Activated naive CD4-positive, alpha-beta T cell treated with anti-CD3 and anti-CD28 coated beads for 36 hours (primary cell): ENCODE data around the gene PLCD3. TPM values are rescaled to one million over a fixed set of nuclear protein-coding genes. Genes with fewer than 3 reads are reported as not detected.

Source experiments
- CTCF ChIA-PET: fragments of 350-600 bp; sonication (Branson Sonifier 250); formaldehyde crosslinking; loops from one replicate; lab custom pipeline; 2021; ENCODE audit warnings: antibody characterized with exemption; lab: Charles Lee
- DNase-seq: peaks from one replicate; pipeline ENCODE4 v3.0.0-alpha.2; 2020
- H3K27ac Mint-ChIP-seq: one replicate; pipeline ENCODE4 v1.8.0; 2021; ENCODE audit warnings: mild to moderate bottlenecking, mixed read lengths
- H3K27me3 Mint-ChIP-seq: one replicate; pipeline ENCODE4 v1.8.0; 2021; ENCODE audit warnings: low read depth, mixed read lengths
- H3K36me3 Mint-ChIP-seq: one replicate; pipeline ENCODE4 v1.8.0; 2021; ENCODE audit warnings: low read depth, mixed read lengths
- H3K4me1 Mint-ChIP-seq: one replicate; pipeline ENCODE4 v1.8.0; 2021; ENCODE audit warnings: low read depth, mixed read lengths
- H3K4me3 Mint-ChIP-seq: one replicate; pipeline ENCODE4 v1.8.0; 2021; ENCODE audit warnings: mild to moderate bottlenecking, moderate library complexity, mixed read lengths
- H3K9me3 Mint-ChIP-seq: one replicate; pipeline ENCODE4 v1.8.0; 2021; ENCODE audit warnings: mixed read lengths
- intact Hi-C: fragments of 100-400 bp; cut with micrococcal nuclease; formaldehyde crosslinking; loops from one replicate; pipeline ENCODE4 v1.15.1; 2023
- total RNA-seq, 2 experiments: library from RNA; stranded (reverse); gene quantifications; one replicate each; pipeline ENCODE4 v1.2.3, GENCODE V29; 2021

PLCD3 gene
- total RNA-seq, 2 experiments from 2014 or later = 2.4 TPM

DNA sequence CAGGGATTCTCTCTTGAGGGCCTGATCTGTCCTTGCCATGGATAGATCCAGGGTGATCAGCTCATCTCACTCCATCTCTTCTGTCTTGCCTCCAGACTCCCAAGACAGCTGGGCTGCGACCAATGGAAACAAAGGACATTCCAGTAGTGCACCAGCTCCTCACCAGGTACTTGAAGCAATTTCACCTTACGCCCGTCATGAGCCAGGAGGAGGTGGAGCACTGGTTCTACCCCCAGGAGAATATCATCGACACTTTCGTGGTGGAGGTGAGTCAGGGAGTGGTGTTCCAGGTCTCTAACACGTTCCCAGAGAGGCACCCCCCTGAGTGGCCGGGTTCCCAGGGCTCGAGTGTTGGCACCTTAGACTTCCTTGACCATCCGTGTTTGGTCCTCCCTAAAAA is 29.5 kb downstream of the PLCD3 start:
- peaks cover 33% of the 10 kb centered on the region for H3K36me3 Mint-ChIP-seq
- CTCF ChIA-PET = no interaction called here
- no peaks in the 10 kb centered on the region for H3K9me3 Mint-ChIP-seq
- no peak overlapping the region for H3K27ac Mint-ChIP-seq
- no peaks in the 10 kb centered on the region for H3K4me1 Mint-ChIP-seq
- no peak overlapping the region for H3K4me3 Mint-ChIP-seq
- intact Hi-C loops = no loop called here
- H3K27me3 Mint-ChIP-seq = no peaks in the 10 kb centered on the region
- DNase-seq = no peak

- Mint-ChIP-seq H3K36me3 (peaks cover 35% of the 10 kb centered on the region), H3K4me1 (no peaks in the 10 kb centered on the region), H3K9me3 (no peaks in the 10 kb centered on the region), H3K27me3 (no peaks in the 10 kb centered on the region), H3K4me3 (no peak overlapping the region), H3K27ac (no peak overlapping the region)
- CTCF ChIA-PET = no interaction called here
- no peak for DNase-seq
- intact Hi-C loops = no loop called here
Observed at GRCh38 chr17:45101883-45102811, 30.2 kb downstream of the PLCD3 start.

DNA sequence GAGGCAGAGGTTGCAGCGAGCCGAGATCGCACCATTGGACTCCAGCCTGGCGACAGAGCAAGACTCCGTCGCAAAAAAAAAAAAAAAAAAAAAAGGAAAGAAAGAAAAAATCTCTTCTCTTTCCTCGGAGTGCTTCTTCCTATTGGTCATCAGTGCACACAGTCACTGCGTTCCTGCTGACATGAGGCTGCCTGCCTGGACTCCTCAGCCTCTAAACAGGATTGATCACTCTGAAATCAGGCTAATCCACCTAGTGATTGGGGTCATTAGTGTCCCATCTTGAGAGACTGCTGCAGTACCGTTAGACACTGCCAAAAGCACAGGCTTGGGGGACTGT is 30.8 kb downstream of the PLCD3 start:
- no peak overlapping the region for H3K4me3 Mint-ChIP-seq
- peaks cover 35% of the 10 kb centered on the region for H3K36me3 Mint-ChIP-seq
- no peaks in the 10 kb centered on the region for H3K4me1 Mint-ChIP-seq
- H3K27me3 Mint-ChIP-seq = no peaks in the 10 kb centered on the region
- no peak overlapping the region for H3K27ac Mint-ChIP-seq
- CTCF ChIA-PET = interaction anchor here (0.6 to 1.9 kb wide), 2 partner anchors 34 to 223 kb away, joined by 4 to 8 read pairs; partner anchors contain the start of gene ACBD4
- intact Hi-C loops = no loop called here
- H3K9me3 Mint-ChIP-seq = no peaks in the 10 kb centered on the region
- DNase-seq = no peak

DNA sequence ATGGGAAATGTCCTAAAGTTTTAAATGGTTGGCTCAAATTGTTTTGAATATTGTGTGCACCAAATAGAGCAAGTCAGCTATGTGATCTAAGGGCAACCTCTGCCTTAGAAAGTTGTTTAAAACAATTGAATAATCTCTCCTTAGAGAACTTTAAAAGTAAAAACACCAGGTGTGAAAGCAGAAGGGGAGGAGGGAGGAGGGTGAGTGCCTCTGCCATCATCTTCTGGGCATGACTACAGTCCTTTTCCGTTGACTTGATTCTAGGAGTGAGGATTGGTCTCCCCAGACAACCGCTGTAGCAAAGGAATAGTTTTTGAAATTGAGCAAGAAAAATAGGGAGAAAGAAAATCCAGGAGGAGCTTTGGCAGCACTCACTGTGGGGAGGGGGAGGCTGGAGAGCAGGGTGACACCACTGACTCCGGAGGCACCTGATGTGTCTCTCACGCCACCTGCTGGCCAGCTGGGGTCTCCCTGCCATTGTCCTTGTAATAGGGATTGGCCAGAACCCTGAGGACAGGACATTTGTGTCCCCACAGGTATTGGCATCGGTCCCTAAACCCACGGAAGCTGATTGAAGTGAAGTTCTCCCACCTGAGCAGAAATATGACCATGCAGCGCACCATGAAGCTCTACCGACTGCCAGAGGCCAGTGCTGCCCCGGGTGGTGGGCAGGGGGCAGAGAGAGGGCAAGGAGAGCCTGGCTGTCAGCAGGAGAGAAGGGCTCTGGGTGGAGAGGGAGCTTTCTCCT is 33.3 kb downstream of the PLCD3 start:
- Mint-ChIP-seq H3K27ac (no peak overlapping the region), H3K27me3 (no peaks in the 10 kb centered on the region), H3K4me1 (no peaks in the 10 kb centered on the region), H3K4me3 (no peak overlapping the region), H3K9me3 (no peaks in the 10 kb centered on the region), H3K36me3 (peaks cover 43% of the 10 kb centered on the region)
- CTCF ChIA-PET = interaction anchor here (0.7 to 2.3 kb wide), 22 partner anchors 10 to 1076 kb away, joined by 3 to 10 read pairs (median 3); no protein-coding TSS in a partner anchor
- DNase-seq = peak; percentile 89
- intact Hi-C loops = loop anchor here (1.0 to 2.0 kb wide), 3 partner anchors 49 to 179 kb away; no protein-coding TSS in a partner anchor

DNA sequence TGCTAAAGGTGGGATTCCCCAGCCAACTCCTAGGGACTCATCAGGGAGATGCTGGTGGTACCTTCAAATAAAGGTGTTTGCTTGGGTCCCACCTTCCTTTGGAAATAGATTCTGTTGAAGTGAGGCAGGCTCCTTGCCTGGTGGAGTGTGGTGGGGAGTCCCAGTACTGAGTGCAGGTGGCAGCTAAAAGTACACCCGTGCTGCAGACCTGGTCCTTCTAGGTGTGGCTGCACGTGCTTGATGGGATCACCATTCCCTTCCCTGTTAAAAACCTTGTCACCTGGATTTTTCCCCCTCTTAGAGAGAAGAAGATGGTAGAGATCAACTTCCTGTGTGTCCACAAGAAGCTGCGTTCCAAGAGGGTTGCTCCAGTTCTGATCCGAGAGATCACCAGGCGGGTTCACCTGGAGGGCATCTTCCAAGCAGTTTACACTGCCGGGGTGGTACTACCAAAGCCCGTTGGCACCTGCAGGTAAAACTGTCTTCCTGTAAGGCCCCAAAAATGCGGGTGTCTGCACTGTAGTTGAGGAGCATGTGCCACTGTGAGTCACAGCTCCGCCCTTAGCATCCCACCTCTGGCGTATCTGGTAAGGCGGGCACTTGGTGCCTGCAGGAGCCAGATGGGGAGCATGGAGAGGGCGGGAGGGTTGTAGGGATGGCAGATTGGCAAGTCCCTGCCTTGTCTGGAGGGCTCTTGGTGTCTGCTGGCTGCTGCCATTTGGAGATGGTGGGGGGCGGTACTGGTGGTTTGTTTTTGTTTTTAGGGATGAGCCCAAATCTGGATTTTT is 34.0 kb downstream of the PLCD3 start:
- CTCF ChIA-PET = interaction anchor here (0.6 to 2.3 kb wide), 18 partner anchors 11 to 187 kb away, joined by 3 to 10 read pairs (median 3); no protein-coding TSS in a partner anchor
- peak overlapping the region; percentile 36 for H3K27ac Mint-ChIP-seq
- H3K27me3 Mint-ChIP-seq = no peaks in the 10 kb centered on the region
- DNase-seq = no peak
- H3K36me3 Mint-ChIP-seq = peaks cover 42% of the 10 kb centered on the region
- no peaks in the 10 kb centered on the region for H3K9me3 Mint-ChIP-seq
- H3K4me1 Mint-ChIP-seq = no peaks in the 10 kb centered on the region
- H3K4me3 Mint-ChIP-seq = no peak overlapping the region
- intact Hi-C loops = loop anchor here (2.0 kb wide), 1 partner anchor 75 kb away; no protein-coding TSS in a partner anchor

GRCh38 chr17:45096926-45097325 is 35.4 kb downstream of the PLCD3 start:
- H3K27ac Mint-ChIP-seq = no peak overlapping the region
- CTCF ChIA-PET = interaction anchor here (1.2 kb wide), 2 partner anchors 9 to 101 kb away, joined by 3 read pairs; no protein-coding TSS in a partner anchor
- no peak for DNase-seq
- no peaks in the 10 kb centered on the region for H3K4me1 Mint-ChIP-seq
- H3K9me3 Mint-ChIP-seq = no peaks in the 10 kb centered on the region
- no peak overlapping the region for H3K4me3 Mint-ChIP-seq
- peaks cover 44% of the 10 kb centered on the region for H3K36me3 Mint-ChIP-seq
- no peaks in the 10 kb centered on the region for H3K27me3 Mint-ChIP-seq
- intact Hi-C loops = no loop called here

- peak; percentile 17 for DNase-seq
- CTCF ChIA-PET = interaction anchor here (0.8 to 1.4 kb wide), 6 partner anchors 8 to 102 kb away, joined by 3 to 6 read pairs (median 3); no protein-coding TSS in a partner anchor
- H3K4me3 Mint-ChIP-seq = no peak overlapping the region
- no peaks in the 10 kb centered on the region for H3K4me1 Mint-ChIP-seq
- intact Hi-C loops = no loop called here
- H3K27ac Mint-ChIP-seq = no peak overlapping the region
- H3K9me3 Mint-ChIP-seq = no peaks in the 10 kb centered on the region
- no peaks in the 10 kb centered on the region for H3K27me3 Mint-ChIP-seq
- peaks cover 47% of the 10 kb centered on the region for H3K36me3 Mint-ChIP-seq
Observed at GRCh38 chr17:45096141-45096540, 36.2 kb downstream of the PLCD3 start.

DNA sequence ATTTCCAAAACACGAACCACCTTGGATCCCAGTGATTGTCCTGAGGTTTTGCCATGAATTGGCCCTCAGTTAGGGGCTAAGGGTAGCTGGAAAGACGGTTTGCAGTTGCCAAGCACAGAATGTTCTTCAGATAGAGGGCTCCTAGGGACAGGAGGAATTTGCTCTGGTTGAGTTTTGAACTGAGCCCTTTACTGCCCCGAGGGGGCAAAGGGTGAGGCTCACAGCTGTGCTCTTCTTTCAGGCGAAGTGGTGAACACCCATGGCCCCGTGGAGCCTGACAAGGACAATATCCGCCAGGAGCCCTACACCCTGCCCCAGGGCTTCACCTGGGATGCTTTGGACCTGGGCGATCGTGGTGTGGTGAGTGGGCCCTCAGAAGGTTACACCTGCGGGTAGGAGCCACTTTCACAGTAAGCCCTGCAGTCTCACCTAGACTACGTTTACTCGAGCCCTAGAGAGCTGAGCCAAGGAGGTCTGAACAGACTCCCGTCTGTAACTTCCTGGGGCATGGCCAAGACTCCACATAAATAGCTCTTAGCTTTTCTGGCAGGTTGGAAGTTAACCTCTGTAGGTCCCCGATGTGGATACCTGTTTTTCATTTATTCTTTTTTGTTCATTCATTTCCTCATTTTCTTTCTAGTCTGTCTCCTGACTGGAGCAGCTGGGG is 38.7 kb downstream of the PLCD3 start:
- Mint-ChIP-seq H3K4me1 (no peaks in the 10 kb centered on the region), H3K4me3 (no peak overlapping the region), H3K27me3 (no peaks in the 10 kb centered on the region), H3K9me3 (no peaks in the 10 kb centered on the region), H3K27ac (peak overlapping the region; percentile 24), H3K36me3 (peaks cover 49% of the 10 kb centered on the region)
- intact Hi-C loops = no loop called here
- CTCF ChIA-PET = interaction anchor here (0.7 to 0.8 kb wide), 2 partner anchors 25 to 361 kb away, joined by 4 read pairs; no protein-coding TSS in a partner anchor
- DNase-seq = no peak

DNA sequence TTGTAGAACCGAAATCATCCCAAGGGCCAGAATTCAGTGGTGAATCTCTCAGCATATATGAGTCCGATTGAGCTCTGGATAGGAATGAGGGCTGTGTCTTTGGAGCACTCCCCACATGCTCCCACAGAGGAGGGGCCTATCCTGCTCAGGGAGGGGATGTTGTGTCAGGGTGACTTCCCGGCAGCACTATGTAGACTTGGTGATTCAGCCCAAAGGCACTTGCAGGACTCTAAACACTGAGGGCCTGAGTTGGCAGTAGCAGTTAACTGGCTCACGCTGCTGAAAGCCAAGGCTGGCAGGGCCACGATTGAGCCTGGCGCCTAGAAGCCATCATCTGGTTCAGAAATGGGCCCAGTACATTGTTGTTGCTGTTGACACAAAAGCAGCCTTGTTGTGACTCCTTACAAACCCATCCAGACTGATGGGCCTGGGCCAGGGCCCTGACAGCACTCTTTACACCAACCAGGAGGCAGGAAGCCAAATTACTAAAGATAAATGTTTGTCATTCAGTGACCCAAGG is 39.3 kb downstream of the PLCD3 start:
- Mint-ChIP-seq H3K27me3 (no peaks in the 10 kb centered on the region), H3K4me3 (no peak overlapping the region), H3K4me1 (no peaks in the 10 kb centered on the region), H3K9me3 (no peaks in the 10 kb centered on the region), H3K27ac (no peak overlapping the region), H3K36me3 (peaks cover 48% of the 10 kb centered on the region)
- no peak for DNase-seq
- intact Hi-C loops = no loop called here
- CTCF ChIA-PET = no interaction called here

- no peak for DNase-seq
- intact Hi-C loops = no loop called here
- Mint-ChIP-seq H3K4me1 (no peaks in the 10 kb centered on the region), H3K27ac (no peak overlapping the region), H3K9me3 (no peaks in the 10 kb centered on the region), H3K4me3 (no peak overlapping the region), H3K27me3 (no peaks in the 10 kb centered on the region), H3K36me3 (peaks cover 49% of the 10 kb centered on the region)
- CTCF ChIA-PET = no interaction called here
Observed at GRCh38 chr17:45091778-45092425, 40.4 kb downstream of the PLCD3 start.

GRCh38 chr17:45090711-45091110 is 41.6 kb downstream of the PLCD3 start:
- Mint-ChIP-seq H3K36me3 (peaks cover 46% of the 10 kb centered on the region), H3K27me3 (no peaks in the 10 kb centered on the region), H3K9me3 (no peaks in the 10 kb centered on the region), H3K4me1 (no peaks in the 10 kb centered on the region), H3K27ac (no peak overlapping the region), H3K4me3 (no peak overlapping the region)
- intact Hi-C loops = no loop called here
- no peak for DNase-seq
- CTCF ChIA-PET = no interaction called here
